ENCODE data around the gene POLR2J2. TPM values are rescaled to one million over a fixed set of nuclear protein-coding genes. Genes with fewer than 3 reads are reported as not detected.
"Not testable (repeated sequence)": the region's sequence is repeated elsewhere in the genome, so short reads cannot be mapped to it uniquely, and the experiment has no call there.

Gene POLR2J2
- polyA plus RNA-seq, 1 of the 3 experiments (the other 2 are of a cell fraction), result 3.5 TPM

DNA sequence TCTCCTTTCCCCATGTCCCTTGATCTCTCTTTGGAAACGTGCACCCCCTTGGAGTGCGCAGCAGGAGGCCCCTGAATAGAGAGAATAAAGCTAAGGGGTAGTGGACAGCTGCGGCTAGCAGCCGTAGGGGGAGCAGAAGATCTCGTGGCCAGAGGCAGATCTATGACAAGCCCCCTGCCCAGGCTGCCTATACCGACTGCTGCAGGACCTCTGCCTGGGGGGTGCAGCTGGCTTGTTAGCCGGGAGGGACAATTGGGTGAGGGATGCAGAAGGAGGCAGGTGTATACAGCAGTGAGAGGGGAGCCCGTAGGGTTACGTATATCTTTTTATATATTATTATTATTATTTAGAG lies 469 bp upstream of the POLR2J2 start:
- no CpG with 5 or more reads among the region's 9 CpGs for WGBS (ENCODE audit: low lambda C conversion rate)
- H3K9me2 ChIP-seq; H3K4me3 ChIP-seq (ENCODE audit: low read depth in 2 of 2, low read length in 1 of 2); H3K79me2 ChIP-seq (ENCODE audit: insufficient read depth); CTCF ChIA-PET; H3K36me3 ChIP-seq (replicated peaks in 1 of 2; ENCODE audit: control insufficient read depth in 1 of 2, insufficient read depth in 2 of 2, low read length in 1 of 2); H3K4me1 ChIP-seq (ENCODE audit: control insufficient read depth in 1 of 2, insufficient read depth in 2 of 2, low read depth in 1 of 2, low read length in 1 of 2); DNase-seq; H3K27me3 ChIP-seq (ENCODE audit: insufficient read depth); POLR2A ChIA-PET; H3K27ac ChIP-seq (ENCODE audit: low read depth in 2 of 2, low read length in 1 of 2); H3K4me2 ChIP-seq; H2AFZ ChIP-seq (ENCODE audit: low read depth); H3F3A ChIP-seq (replicated peaks; ENCODE audit: insufficient read depth); H4K20me1 ChIP-seq (ENCODE audit: insufficient read depth); H3K9me3 ChIP-seq; H3K9ac ChIP-seq: not testable (repeated sequence)

DNA sequence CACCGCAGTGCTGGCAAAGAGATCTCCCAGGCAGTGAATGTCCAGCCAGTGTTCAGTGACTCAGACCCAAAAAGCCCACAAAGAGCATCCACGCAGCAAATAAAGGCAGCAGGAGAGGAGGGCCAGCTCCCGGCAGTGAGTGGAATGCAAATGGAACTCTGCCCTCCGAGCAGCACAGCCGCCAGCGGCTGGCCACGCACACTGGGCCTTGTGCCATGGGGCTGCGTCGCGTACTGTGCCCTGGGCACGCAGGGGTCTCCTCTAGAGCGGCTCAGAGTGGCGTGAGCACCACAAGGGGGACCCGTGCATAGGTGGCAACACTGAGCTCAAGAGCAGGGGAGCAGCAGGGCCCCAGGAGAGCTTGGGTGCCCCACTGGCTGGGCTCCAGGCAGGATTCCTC lies 3.9 kb downstream of the POLR2J2 start:
- POLR2A ChIA-PET; H3K36me3 ChIP-seq (replicated peaks in 1 of 2; ENCODE audit: control insufficient read depth in 1 of 2, insufficient read depth in 2 of 2, low read length in 1 of 2); H3K4me2 ChIP-seq; DNase-seq; H3F3A ChIP-seq (replicated peaks; ENCODE audit: insufficient read depth); H4K20me1 ChIP-seq (ENCODE audit: insufficient read depth); H3K4me1 ChIP-seq (ENCODE audit: control insufficient read depth in 1 of 2, insufficient read depth in 2 of 2, low read depth in 1 of 2, low read length in 1 of 2); H3K4me3 ChIP-seq (ENCODE audit: low read depth in 2 of 2, low read length in 1 of 2); H3K27ac ChIP-seq (ENCODE audit: low read depth in 2 of 2, low read length in 1 of 2); H3K9me3 ChIP-seq; H3K27me3 ChIP-seq (ENCODE audit: insufficient read depth); H3K9ac ChIP-seq; H3K9me2 ChIP-seq; CTCF ChIA-PET; H2AFZ ChIP-seq (ENCODE audit: low read depth); H3K79me2 ChIP-seq (ENCODE audit: insufficient read depth): not testable (repeated sequence)
- WGBS (ENCODE audit: low lambda C conversion rate), result 60% methylated on average over 1 of the region's 14 CpGs

DNA sequence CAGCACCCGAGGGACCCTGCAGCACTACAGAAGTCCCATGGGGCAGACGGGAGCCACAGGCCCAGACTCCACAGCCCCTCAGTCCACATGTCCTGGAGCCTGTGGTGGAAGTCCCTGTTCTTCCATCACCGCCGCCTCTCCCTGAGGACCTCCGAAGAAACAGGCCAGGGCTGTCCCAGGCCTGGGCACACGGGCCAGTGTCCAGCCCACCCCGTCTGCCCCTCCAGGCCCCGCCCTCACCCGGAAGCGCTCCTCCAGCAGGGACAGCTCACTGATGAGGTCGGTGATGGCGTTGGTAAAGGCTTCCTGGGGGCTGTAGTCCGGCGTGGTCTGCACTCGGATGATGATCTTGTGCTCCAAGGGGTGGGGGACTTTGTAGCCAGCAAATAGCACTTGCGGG lies 4.6 kb downstream of the POLR2J2 start:
- no CpG with 5 or more reads among the region's 16 CpGs for WGBS (ENCODE audit: low lambda C conversion rate)
- H3K79me2 ChIP-seq (ENCODE audit: insufficient read depth); H2AFZ ChIP-seq (ENCODE audit: low read depth); H4K20me1 ChIP-seq (ENCODE audit: insufficient read depth); H3K4me1 ChIP-seq (ENCODE audit: control insufficient read depth in 1 of 2, insufficient read depth in 2 of 2, low read depth in 1 of 2, low read length in 1 of 2); H3K4me3 ChIP-seq (ENCODE audit: low read depth in 2 of 2, low read length in 1 of 2); H3K27ac ChIP-seq (ENCODE audit: low read depth in 2 of 2, low read length in 1 of 2); H3F3A ChIP-seq (replicated peaks; ENCODE audit: insufficient read depth); H3K36me3 ChIP-seq (replicated peaks in 1 of 2; ENCODE audit: control insufficient read depth in 1 of 2, insufficient read depth in 2 of 2, low read length in 1 of 2); DNase-seq; POLR2A ChIA-PET; H3K9me2 ChIP-seq; H3K27me3 ChIP-seq (ENCODE audit: insufficient read depth); CTCF ChIA-PET; H3K9ac ChIP-seq; H3K9me3 ChIP-seq; H3K4me2 ChIP-seq: not testable (repeated sequence)

DNA sequence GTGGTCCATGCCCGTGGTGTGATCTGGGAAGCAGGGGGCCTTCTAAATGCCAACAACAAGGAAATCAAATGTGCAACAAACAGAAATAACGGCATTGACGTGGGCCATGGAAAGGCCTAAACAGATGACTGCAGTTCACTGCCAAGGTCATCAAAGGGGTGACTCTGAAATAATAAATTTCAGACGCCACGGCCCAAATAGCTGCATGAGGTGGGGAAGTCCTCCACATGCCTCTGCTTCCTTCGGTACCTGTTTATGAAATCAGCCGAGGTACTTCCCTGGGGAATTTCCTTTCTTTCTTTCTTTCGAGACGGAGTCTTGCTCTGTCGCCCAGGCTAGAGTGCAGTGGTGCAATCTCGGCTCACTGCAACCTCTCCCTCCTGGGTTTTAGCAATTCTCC lies 6.7 kb downstream of the POLR2J2 start:
- H4K20me1 ChIP-seq (ENCODE audit: insufficient read depth); H2AFZ ChIP-seq (ENCODE audit: low read depth); H3K9me3 ChIP-seq; CTCF ChIA-PET; H3K9me2 ChIP-seq; H3K27ac ChIP-seq (ENCODE audit: low read depth in 2 of 2, low read length in 1 of 2); H3K79me2 ChIP-seq (ENCODE audit: insufficient read depth); H3F3A ChIP-seq (replicated peaks; ENCODE audit: insufficient read depth); POLR2A ChIA-PET; H3K27me3 ChIP-seq (ENCODE audit: insufficient read depth); DNase-seq; H3K4me2 ChIP-seq; H3K4me1 ChIP-seq (ENCODE audit: control insufficient read depth in 1 of 2, insufficient read depth in 2 of 2, low read depth in 1 of 2, low read length in 1 of 2); H3K9ac ChIP-seq; H3K36me3 ChIP-seq (replicated peaks in 1 of 2; ENCODE audit: control insufficient read depth in 1 of 2, insufficient read depth in 2 of 2, low read length in 1 of 2); H3K4me3 ChIP-seq (ENCODE audit: low read depth in 2 of 2, low read length in 1 of 2): not testable (repeated sequence)
- WGBS (ENCODE audit: low lambda C conversion rate), result 95% methylated on average over 8 of the region's 11 CpGs

DNA sequence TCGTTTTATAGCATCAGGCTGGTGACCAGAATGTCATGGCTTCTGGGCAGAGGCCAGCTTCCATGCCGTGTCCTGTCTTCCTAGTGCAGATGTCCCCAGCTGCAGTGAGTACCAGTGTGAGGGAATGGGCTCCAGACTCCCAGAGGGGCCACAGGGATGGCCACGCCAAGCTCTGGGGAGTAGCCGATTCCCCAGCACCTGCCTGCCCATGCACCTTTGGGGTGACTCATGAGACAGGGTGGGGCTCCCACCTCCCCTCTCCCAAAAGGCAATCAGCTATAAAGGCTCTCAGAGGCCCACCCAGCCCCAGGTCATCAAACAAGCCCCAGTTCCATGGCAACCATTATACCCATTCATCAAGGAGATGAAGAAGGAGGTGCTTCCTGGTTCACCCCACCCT lies 21.5 kb downstream of the POLR2J2 start, which contains the start of gene SPDYE2B:
Gene SPDYE2B, plus strand, starts transcription at position 396 of the 400 bp plus-strand sequence. CDS start 2,030 bp downstream, outside the sequence.
- CTCF ChIA-PET; H4K20me1 ChIP-seq (ENCODE audit: insufficient read depth); H3K4me2 ChIP-seq; H3K36me3 ChIP-seq (replicated peaks in 1 of 2; ENCODE audit: control insufficient read depth in 1 of 2, insufficient read depth in 2 of 2, low read length in 1 of 2); H2AFZ ChIP-seq (ENCODE audit: low read depth); POLR2A ChIA-PET; H3K27ac ChIP-seq (ENCODE audit: low read depth in 2 of 2, low read length in 1 of 2); H3K4me1 ChIP-seq (ENCODE audit: control insufficient read depth in 1 of 2, insufficient read depth in 2 of 2, low read depth in 1 of 2, low read length in 1 of 2); H3K27me3 ChIP-seq (ENCODE audit: insufficient read depth); H3K9me2 ChIP-seq; H3F3A ChIP-seq (replicated peaks; ENCODE audit: insufficient read depth); H3K9me3 ChIP-seq; H3K4me3 ChIP-seq (ENCODE audit: low read depth in 2 of 2, low read length in 1 of 2); DNase-seq; H3K9ac ChIP-seq; H3K79me2 ChIP-seq (ENCODE audit: insufficient read depth): not testable (repeated sequence)
- WGBS (ENCODE audit: low lambda C conversion rate), result no CpG with 5 or more reads among the region's 4 CpGs

DNA sequence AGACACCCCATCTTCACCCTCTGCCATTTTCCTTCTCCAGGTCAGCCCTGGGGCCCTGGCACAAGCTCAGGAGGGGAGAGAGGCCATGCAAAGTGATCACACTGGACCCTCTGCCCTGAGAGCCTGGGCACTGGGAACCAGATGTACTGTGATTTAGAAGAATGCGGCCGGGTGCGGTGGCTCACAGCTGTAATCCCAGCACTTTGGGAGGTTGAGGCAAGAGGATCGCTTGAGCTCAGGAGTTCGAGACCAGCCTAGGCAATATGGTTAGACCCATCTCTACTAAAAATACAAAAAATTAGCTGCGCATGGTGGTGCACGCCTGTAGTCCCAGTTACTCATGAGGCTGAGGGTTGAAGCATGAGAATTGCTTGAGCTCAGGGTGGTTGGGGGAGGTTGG lies 23.6 kb downstream of the POLR2J2 start:
- H3K27me3 ChIP-seq (ENCODE audit: insufficient read depth); H3K9ac ChIP-seq; H3K4me1 ChIP-seq (ENCODE audit: control insufficient read depth in 1 of 2, insufficient read depth in 2 of 2, low read depth in 1 of 2, low read length in 1 of 2); H3K4me2 ChIP-seq; DNase-seq; CTCF ChIA-PET; H3K9me2 ChIP-seq; H3K9me3 ChIP-seq; H3K4me3 ChIP-seq (ENCODE audit: low read depth in 2 of 2, low read length in 1 of 2); H3K27ac ChIP-seq (ENCODE audit: low read depth in 2 of 2, low read length in 1 of 2); H2AFZ ChIP-seq (ENCODE audit: low read depth); POLR2A ChIA-PET; H3K36me3 ChIP-seq (replicated peaks in 1 of 2; ENCODE audit: control insufficient read depth in 1 of 2, insufficient read depth in 2 of 2, low read length in 1 of 2); H3K79me2 ChIP-seq (ENCODE audit: insufficient read depth); H3F3A ChIP-seq (replicated peaks; ENCODE audit: insufficient read depth); H4K20me1 ChIP-seq (ENCODE audit: insufficient read depth): not testable (repeated sequence)
- WGBS (ENCODE audit: low lambda C conversion rate), result 97% methylated on average over 7 of the region's 7 CpGs

DNA sequence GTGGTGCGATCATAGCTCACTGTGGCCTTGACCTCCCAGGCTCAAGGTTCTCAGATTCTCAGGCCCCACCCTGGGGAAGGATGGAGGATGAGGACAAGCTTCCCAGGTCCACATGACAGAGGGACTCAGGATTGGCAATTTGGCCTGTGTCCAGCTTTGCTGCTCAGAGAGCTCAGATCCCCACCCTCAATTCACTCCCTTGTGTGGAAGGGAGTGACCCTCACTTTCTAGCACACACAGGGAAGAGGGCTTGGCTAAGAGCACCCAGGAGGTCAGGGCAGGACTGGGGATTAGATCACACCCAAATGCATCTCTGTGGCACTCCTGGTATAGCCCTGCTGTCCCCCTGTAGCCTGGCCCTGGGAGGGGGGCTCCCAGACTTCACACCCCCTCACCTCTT lies 28.1 kb downstream of the POLR2J2 start:
- H3K27me3 ChIP-seq (ENCODE audit: insufficient read depth); DNase-seq; H3K36me3 ChIP-seq (replicated peaks in 1 of 2; ENCODE audit: control insufficient read depth in 1 of 2, insufficient read depth in 2 of 2, low read length in 1 of 2); POLR2A ChIA-PET; H3K9ac ChIP-seq; H4K20me1 ChIP-seq (ENCODE audit: insufficient read depth); H3K4me3 ChIP-seq (ENCODE audit: low read depth in 2 of 2, low read length in 1 of 2); H3K27ac ChIP-seq (ENCODE audit: low read depth in 2 of 2, low read length in 1 of 2); H3K9me2 ChIP-seq; H3K9me3 ChIP-seq; H3K4me1 ChIP-seq (ENCODE audit: control insufficient read depth in 1 of 2, insufficient read depth in 2 of 2, low read depth in 1 of 2, low read length in 1 of 2); H3F3A ChIP-seq (replicated peaks; ENCODE audit: insufficient read depth); H2AFZ ChIP-seq (ENCODE audit: low read depth); H3K4me2 ChIP-seq; CTCF ChIA-PET; H3K79me2 ChIP-seq (ENCODE audit: insufficient read depth): not testable (repeated sequence)
- WGBS (ENCODE audit: low lambda C conversion rate), result no CpG with 5 or more reads among the region's 1 CpG

All from SK-N-SH (cell line).